NK-92 (cell line): ENCODE data around the gene GCNA.

ENCODE experiments used
- DNase-seq: peaks from one replicate; lab custom pipeline; 2025; ENCODE audit not compliant: unreplicated experiment; lab: John Stamatoyannopoulos, UW

Gene GCNA, protein sequence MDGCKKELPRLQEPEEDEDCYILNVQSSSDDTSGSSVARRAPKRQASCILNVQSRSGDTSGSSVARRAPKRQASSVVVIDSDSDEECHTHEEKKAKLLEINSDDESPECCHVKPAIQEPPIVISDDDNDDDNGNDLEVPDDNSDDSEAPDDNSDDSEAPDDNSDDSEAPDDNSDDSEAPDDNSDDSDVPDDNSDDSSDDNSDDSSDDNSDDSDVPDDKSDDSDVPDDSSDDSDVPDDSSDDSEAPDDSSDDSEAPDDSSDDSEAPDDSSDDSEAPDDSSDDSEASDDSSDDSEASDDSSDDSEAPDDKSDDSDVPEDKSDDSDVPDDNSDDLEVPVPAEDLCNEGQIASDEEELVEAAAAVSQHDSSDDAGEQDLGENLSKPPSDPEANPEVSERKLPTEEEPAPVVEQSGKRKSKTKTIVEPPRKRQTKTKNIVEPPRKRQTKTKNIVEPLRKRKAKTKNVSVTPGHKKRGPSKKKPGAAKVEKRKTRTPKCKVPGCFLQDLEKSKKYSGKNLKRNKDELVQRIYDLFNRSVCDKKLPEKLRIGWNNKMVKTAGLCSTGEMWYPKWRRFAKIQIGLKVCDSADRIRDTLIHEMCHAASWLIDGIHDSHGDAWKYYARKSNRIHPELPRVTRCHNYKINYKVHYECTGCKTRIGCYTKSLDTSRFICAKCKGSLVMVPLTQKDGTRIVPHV

DNA sequence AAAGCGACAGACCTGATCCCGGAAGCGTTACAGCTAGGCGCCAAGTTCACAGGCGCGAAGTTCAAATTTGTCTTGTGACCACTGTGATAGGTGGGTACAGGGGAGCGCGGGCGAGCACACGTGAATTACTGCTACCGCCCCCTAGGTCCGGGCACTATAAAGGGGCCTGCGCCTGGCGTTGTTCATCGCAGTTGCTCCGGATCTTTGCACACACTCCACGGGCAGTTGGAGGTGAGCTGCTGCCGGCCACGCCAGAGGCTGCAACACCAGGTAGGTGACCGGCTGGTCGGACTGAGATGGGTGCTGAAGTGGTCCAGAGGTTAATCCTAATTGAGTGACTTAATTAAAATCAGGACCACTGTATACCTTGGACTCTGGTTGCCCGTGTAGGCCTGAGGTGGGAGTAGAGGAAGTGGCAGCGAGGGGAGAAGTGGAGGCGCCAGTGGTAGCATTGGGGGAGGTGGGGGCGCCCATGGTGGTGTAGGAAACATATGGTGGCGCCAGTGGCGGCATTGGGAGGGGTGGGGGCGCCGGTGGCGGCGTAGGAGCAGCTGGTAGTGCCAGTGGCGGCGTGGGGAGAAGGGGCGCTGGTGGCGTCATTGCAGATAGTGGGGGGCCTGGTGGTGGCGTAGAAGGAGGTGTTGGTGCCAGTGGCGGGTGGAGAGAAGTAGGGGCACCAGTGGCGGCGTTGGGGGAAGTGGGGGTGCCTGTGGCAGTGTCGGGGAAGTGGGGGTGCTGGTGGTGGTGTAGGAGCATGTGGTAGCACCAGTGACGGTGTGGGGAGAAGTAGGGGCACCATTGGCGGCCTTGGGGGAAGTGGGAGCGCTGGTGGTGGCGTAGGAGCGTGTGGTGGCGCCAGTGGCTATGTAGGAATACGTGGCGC is at the start of gene GCNA:
Gene GCNA (plus strand): TSS at position 185 of the 883 bp plus-strand sequence. CDS start 2,385 bp downstream, outside the sequence.
- no peak for DNase-seq

DNA sequence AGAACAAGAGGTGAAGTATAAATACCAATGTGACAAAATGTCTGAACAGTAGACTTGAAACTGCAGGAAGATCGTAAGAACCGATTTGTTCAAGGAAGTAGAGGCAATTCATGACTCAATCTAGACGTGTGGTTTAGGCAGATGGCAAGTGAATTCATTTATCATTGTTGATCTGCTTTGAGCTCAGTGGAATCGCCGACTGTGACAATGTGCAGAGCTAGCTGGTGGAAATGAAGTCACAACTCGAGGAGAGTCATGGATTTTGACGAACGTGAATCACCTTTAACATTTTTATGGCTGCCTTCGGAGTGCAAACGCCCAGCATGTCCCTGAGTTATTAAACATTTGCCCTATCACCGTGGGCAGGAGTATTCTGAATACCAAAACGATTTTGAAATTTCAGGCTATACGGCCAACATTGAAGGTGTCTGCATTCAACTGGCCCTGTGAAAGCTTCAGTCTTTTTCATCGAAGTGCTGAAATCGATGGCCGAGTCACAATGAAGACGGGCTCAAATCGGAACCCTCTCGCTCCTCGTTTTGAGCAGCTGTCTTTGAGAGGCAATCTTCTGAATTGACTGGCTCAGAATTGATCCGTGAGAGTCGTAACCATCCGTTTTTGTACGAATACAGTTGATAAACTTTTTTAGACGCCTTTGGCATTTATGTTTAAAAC is 46.0 kb upstream of the GCNA start:
- no peak for DNase-seq

DNA sequence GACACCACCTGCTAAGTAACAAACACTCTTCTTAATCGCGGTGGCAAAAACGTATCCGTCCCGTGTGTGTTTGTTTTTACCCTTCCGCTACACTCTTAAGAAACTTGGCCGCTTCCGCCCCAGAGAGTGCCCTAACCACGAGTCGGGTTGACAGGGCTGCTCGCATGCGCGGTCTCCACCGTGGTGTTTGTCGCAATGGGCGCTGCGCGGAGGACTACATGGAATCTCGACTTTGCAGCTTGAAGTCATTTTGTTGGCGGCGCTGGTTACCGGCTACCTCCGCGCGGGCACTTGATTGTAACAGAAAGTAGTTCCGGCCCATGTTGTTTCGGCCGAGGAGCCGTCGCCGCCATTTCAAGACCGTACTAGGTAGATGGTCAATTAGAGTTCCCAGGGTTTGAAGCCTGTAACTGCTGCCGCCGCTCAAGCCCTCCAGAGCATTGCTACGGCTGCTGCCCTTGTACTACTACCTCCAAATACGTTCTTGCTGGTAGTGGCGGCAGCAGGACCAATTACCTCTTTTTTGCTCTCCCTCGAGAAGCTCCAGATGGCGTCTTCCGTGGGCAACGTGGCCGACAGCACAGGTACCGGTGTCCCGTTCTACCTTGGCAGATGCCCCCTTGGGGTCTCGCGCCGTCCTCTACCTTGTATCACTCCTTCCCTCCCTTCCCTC is 45.3 kb upstream of the GCNA start, which contains the start of gene OGT:
Gene OGT (plus strand): TSS at position 352 of the 673 bp plus-strand sequence. CDS start 196 bp downstream, at position 548.
- peak; percentile 53 for DNase-seq

DNA sequence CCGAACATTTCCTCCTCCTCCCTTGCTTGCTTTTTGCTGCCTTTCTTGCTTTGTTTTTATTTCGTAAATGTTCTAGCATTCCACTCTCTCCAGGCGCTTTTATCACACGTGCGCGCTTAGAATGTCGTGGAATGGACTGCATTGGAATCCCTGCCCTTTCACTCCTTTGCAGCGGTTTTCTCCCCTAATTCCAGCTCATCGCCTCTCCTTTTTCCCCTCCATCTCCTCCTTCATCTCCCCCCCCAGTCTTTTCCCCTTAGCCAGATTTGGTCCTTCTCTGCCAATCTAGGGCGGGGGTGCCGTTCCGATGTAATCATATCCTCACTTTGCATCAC is 44.8 kb upstream of the GCNA start:
- no peak for DNase-seq

DNA sequence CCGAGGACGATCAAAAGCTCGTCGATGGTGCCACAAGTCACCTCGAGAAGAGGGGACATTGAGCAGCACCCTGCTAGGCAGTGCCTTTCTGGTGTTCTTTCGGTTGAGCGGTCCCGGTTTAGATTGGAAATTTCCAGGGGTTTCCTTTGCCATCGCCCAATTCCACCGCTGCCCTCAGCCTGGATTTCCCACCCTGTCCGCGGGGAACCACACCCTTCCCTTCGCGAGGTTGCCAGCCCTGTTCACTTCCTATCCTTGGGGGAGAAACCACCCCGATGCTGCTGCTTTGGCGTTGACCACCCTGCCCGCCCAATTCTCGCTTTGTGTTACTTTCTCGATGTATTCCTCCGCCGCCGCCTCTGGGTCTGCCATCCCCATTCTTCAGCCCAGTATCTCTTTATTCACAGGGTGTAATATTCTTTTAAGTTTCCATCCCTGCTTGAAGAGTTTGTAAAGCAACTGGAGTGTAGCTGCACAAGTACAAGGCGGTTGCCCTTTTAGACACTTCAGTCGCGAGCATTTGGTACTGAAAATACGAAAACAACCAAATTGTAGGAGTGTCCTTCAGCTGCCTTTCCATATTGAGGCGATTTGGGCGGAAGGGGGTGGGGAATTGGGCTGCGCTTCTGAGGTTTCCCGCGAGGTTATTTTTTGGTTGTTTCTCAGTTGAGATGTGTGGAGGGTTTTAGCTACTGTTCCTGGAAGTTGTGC is 44.2 kb upstream of the GCNA start:
- DNase-seq, result peak; percentile 2

DNA sequence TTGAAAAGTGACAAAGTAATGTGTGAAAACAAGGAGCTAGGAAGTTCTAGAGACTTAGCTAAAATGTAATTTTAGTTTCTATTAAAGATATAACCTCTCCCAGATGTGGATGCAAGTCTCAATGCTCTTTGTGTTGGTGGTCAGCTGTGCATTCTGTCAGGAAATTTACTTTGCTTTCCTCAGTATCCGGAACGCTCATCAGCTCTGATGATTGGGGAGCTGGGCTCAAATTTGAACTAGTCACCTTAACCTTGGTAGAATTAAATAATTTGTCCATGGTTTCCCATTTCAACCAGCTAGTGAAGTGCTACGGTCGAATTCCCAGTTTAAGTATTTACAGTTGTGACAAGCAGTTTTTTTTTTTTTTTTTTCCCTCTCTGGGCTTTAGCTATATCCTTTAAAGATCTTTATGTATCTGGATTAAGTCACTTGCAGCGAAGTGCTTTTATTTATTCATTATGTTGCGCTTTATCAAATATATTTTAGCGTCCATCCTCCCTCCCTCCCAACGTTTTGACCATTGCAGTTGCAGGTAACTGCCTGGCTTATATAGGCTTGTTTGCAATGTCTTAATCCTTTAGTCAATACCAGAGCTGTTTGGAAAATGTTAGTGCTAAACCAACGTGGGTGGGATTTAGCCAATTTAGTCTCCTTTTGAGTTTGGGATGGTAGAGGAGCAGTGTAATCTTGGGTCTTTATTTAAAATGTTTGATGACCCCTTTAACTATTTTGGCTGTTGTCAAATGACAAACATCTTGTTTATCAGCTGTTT is 43.3 kb upstream of the GCNA start:
- DNase-seq, result no peak

DNA sequence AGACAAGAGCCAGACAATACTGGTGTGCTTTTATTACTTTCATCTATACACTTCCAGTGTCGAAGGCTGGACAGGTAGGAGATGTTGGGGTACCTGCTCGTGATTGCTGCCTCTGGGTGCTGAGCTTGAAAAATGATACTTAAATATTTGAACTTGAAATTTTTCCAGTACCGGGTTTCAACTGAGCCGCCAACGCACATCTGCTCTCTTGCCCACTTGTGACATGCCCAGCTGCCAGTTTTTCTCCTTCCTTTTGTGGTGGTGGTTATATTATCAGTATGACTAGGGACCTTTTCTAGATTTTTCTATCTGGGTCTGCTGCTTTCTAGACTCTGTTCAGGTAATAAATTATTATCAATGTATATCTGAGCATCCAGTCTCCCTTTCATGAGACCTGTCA is 42.0 kb upstream of the GCNA start:
- DNase-seq, result no peak

DNA sequence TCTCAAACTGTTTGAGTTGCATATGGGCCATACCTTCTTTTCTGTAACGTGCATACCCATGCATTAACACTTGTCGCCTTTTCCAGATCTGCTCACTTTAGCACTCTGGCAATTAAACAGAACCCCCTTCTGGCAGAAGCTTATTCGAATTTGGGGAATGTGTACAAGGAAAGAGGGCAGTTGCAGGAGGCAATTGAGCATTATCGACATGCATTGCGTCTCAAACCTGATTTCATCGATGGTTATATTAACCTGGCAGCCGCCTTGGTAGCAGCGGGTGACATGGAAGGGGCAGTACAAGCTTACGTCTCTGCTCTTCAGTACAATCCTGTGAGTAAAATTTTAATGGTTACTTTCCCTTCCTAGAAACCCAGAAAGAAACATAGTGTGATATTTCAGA is 40.5 kb upstream of the GCNA start:
- DNase-seq, result no peak

DNA sequence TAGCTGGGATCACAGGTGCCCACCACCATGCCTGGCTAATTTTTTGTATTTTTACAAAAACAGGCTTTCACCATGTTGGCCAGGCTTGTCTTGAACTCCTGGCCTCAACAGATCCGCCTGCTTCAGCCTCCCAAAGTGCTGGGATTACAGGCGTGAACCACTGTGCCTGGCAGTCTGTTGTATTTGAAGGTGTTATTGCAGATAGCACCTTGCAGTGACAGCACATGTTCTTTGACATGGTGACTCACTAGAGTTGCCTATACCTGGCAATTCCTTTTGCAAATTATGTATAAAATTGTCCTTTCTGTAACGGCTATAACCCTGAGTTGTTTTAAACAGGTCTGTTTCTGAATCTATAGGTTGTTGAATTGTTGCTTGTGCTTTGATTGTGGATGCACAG is 37.4 kb upstream of the GCNA start:
- DNase-seq, result no peak

DNA sequence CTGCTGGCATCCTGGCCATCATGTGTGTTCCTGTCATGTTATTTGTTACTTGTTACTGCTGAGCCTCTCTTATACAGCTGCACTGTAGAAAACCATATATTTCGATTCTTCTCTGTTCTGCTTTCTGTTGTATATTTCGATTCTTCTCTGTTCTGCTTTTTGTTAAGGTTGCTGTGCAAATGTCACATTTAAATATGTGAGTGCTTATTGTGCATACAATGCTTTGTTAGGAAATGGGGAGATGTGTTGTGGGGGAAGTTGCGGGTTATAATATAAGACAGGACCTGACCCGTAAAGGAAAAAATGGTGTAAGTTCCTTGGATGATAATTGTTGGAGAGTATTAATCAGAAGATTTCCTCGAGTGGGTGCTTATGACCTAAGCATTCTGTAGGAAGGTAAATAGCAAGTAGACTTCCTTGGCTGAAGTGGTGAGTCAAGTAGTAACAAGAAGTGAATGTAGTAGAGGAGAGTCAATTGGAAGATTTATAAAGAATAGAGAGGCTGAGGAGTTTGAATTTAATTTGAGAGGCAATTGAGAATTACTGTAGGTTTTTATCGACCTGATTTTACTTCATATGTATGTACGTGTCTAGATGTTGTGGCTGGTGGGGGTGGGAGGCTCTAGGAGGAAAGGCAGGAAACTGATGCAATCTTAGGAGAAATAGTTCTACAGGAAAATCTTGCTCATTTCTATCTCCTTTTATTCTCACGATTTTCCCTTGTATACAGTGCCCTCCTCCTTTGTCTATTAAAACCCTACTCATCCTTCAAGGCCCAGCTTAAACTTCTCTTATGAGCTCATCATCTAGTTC is 36.8 kb upstream of the GCNA start:
- DNase-seq, result no peak

DNA sequence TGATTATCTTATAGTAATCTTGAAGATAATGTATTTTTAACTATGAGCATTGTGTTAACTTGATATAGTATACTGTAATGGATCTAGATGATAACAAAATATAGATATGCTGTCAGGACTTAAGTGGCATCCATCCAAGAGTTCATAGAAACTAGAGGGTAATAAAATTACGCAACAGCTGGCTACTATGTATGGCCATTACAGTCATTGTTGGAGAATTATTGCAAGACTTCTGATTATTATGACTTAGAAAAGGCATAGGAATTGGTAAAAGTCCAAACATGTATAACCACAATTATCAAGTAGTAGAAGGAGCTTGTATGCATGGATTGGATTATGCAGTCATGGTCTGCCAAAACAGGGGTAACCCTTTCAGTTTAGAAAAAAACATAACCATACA is 35.8 kb upstream of the GCNA start:
- DNase-seq, result no peak

DNA sequence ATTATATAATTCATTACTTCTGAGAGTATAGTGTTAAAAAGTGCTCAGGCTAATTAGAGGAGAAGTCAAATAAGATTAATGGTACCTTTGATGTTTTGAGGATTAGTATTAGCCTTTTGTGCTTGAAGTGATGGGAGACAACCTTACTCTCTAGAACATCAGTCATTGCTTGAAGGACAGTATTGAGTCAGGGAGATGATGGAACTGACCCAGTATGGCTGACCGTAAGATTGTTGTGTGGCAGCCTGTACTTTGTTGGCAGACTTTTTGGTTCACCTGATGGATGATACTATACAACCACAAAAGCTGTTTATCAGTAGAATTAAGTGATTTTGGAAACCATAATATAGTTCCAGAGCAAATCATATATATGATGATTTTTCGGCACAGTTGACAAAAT is 35.4 kb upstream of the GCNA start:
- DNase-seq, result no peak

DNA sequence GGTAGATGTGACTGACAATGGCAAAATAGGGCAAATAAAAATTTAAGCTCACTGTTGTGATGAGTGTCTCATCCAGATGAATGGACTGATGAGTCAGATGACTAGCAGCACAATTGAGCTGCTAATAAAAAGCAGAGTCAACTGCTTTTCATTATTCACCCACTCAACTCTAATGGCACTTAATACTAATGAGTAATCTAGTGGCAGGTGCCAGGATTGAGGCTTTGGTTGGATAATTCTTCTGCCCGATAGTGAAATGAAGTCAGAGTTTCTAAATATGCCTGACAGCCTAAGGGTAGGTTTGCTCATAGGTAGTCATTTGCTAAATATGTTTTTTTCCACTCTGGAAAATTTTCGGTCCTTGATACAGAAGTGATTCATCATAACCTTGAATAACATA is 34.9 kb upstream of the GCNA start:
- no peak for DNase-seq

DNA sequence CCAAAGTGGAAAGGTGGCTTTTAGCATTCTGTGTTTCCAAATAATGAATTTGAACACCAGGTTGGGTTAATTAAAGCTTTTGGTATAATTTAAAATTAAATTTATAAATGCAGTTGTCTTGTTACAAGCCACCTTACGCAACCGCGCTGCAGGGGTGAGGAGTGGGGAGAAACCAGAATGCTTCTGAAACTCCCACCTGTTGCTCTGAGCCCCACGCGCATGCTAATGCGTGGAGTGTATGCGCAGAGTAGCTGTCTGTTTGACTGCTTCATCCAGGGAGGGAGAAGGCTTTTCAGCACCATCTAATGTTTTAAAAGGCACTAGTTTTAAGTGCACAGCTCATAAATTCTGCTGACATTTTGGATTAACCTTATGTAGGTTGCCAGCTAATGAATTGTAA is 32.9 kb upstream of the GCNA start:
- DNase-seq, result no peak

DNA sequence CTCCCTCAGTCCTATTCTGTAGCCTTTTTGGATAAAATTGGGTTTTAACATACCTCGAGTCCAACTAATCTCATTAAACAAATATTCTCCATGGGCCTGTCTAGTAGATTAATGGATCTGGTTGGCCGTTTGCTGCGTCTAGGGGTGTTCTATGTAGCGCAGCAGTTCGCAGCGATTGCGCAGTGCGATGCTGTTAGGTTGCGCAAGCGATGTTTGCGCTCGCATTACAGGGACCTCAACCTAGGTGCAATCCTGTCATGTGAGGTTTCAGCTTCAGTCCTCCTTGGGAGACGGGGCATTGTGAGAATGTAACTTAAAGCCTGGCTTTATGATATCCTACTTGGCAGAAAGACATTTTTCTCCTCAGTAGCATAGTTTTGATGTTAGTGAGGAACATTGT is 31.4 kb upstream of the GCNA start:
- no peak for DNase-seq

DNA sequence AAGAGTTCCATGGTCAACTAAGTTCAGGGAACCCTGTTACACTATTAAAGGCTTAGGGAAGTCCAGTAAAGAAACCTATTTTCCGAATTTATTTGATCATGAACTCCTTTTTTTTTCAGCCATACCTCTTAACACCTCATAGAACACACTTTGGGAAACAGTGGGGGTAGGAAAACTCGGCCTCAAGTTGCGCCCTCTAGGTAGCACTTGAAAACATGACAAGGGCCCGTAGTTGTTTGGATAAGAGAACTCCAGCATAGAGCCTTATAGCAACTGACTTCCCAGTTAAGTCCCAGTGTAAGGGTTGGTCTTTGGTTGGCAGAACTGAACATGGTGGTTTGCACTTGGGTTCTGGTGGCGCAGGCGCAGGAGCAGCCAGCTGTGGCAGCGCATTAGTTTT is 30.9 kb upstream of the GCNA start:
- no peak for DNase-seq

DNA sequence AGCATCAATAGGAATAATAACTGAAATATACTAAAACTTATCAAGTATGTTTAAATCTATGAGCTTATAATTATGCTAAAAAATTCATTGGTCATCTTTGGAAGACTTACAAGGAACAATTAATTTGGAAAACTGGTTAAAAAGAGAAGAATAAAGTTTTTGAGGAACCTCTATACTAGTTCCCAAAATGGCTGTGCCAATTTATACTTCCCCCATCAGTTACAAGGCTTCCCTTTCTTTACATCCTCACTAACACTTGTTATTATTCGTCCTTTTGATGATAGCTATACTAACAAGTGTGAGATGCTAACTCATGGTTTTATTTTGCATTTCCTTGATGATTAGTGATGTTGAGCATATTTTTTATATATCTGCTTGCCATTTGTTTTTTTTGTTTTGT is 28.3 kb upstream of the GCNA start:
- no peak for DNase-seq

DNA sequence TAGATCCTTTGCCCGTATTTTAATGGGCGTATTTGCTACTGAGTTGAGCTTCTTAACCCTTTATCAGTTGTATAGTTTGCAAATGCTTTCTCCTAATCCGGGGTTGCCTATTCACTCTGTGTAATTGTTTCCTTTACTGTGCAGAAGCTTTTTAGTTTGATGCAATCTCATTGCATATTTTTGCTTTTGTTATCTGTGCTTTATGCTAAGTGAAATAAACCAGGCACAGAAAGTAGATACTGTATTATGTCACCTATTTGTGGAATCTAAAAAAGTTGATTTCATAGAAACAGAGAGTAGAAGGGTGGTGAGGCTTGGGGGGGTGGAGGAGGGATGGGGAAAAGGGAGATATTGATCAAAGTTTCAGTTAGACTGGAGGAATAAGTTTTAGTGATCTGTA is 27.7 kb upstream of the GCNA start:
- no peak for DNase-seq
